Measurements from ENCODE around the gene EBF3. TPM values are rescaled to one million over a fixed set of nuclear protein-coding genes. Genes with fewer than 3 reads are reported as not detected.

EBF3 gene
- total and polyA plus RNA-seq, 2 experiments from 2014 or later: 0.27 to 0.49 TPM

- TF ChIP-seq EZH2 (IDR thresholded peaks at IDR 0.05; ENCODE audit: low read depth, unreplicated experiment) (no peak), ZNF462 (CRISPR knock-in tag; IDR thresholded peaks at IDR 0.05) (no peak)
- TF ChIP-seq, protein P1, sequence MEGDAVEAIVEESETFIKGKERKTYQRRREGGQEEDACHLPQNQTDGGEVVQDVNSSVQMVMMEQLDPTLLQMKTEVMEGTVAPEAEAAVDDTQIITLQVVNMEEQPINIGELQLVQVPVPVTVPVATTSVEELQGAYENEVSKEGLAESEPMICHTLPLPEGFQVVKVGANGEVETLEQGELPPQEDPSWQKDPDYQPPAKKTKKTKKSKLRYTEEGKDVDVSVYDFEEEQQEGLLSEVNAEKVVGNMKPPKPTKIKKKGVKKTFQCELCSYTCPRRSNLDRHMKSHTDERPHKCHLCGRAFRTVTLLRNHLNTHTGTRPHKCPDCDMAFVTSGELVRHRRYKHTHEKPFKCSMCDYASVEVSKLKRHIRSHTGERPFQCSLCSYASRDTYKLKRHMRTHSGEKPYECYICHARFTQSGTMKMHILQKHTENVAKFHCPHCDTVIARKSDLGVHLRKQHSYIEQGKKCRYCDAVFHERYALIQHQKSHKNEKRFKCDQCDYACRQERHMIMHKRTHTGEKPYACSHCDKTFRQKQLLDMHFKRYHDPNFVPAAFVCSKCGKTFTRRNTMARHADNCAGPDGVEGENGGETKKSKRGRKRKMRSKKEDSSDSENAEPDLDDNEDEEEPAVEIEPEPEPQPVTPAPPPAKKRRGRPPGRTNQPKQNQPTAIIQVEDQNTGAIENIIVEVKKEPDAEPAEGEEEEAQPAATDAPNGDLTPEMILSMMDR (conservative IDR thresholded peaks at IDR 0.05; ENCODE audit: low read depth in 2 of 2): no peak
These were observed 155.7 kb downstream of the EBF3 start (continued) for GRCh38 chr10:129808092-129808983.

- H3K4me2 ChIP-seq: no peak overlapping the region
- peaks cover 44% of the 10 kb centered on the region for H3K9me3 Mint-ChIP-seq
- H3K4me1 Mint-ChIP-seq: no peaks in the 10 kb centered on the region
- peaks cover 6% of the 10 kb centered on the region for H3K9me2 ChIP-seq (ENCODE audit: insufficient read depth)
- DNase-seq (ENCODE audit: low spot score) (no peak), ATAC-seq (no peak)
- TF ChIP-seq JUNB (IDR thresholded peaks at IDR 0.05; ENCODE audit: unreplicated experiment): no peak
- no peak for TF ChIP-seq EZH2phosphoT487 (IDR thresholded peaks at IDR 0.05; ENCODE audit: unreplicated experiment)
- no peaks in the 10 kb centered on the region for H3K36me3 ChIP-seq (ENCODE audit: insufficient read depth)
- no peak overlapping the region for H2AFZ ChIP-seq
- H3K27me3 Mint-ChIP-seq (ENCODE audit: insufficient read depth, low read depth, poor library complexity): peaks cover 3% of the 10 kb centered on the region
- no peak overlapping the region for H3K4me3 ChIP-seq
- H3K27me3 ChIP-seq (ENCODE audit: insufficient read depth): no peaks in the 10 kb centered on the region
- H4K20me1 ChIP-seq (replicated peaks; ENCODE audit: insufficient read depth): no peaks in the 10 kb centered on the region
- H3K27ac Mint-ChIP-seq: no peak overlapping the region
- no peaks in the 10 kb centered on the region for H3F3A ChIP-seq (replicated peaks; ENCODE audit: low read depth)
- H3K4me3 Mint-ChIP-seq: no peak overlapping the region
- no peaks in the 10 kb centered on the region for H3K4me1 ChIP-seq (ENCODE audit: insufficient read depth)
- peaks cover 18% of the 10 kb centered on the region for H3K36me3 Mint-ChIP-seq (ENCODE audit: low read depth)
- no peaks in the 10 kb centered on the region for H3K79me2 ChIP-seq (replicated peaks; ENCODE audit: insufficient read depth)
- H3K27ac ChIP-seq (ENCODE audit: low read depth): no peak overlapping the region
These were observed 156.9 kb downstream of the EBF3 start for GRCh38 chr10:129807211-129807610.
